ENCODE data around the gene P2RY2.
"Not testable (repeated sequence)": the region's sequence is repeated elsewhere in the genome, so short reads cannot be mapped to it uniquely, and the experiment has no call there.

- not testable (repeated sequence) for TF ChIP-seq POLR2A (IDR thresholded peaks at IDR 0.05; ENCODE audit: low read length); CTCF (IDR thresholded peaks at IDR 0.05); MAX (IDR thresholded peaks at IDR 0.05); EP300 (IDR thresholded peaks at IDR 0.05); CEBPB (IDR thresholded peaks at IDR 0.05); CHD2 (IDR thresholded peaks at IDR 0.05; ENCODE audit: low read length, partially characterized antibody); PBX3 (IDR thresholded peaks at IDR 0.05); RCOR1 (IDR thresholded peaks at IDR 0.05; ENCODE audit: low read depth, low read length); CBX8 (IDR thresholded peaks at IDR 0.05); RFX5 (IDR thresholded peaks at IDR 0.05); NR3C1 (IDR thresholded peaks at IDR 0.05); MYC (IDR thresholded peaks at IDR 0.05; ENCODE audit: borderline replicate concordance, low read length); RNF2 (IDR thresholded peaks at IDR 0.05; ENCODE audit: borderline replicate concordance, low read depth); JUNB (IDR thresholded peaks at IDR 0.05)
Measured at GRCh38 chr11:73271478-73271865, 53.4 kb downstream of the P2RY2 start.

Measured in A549 (cell line).